Thyroid gland (tissue), 4 donors: ENCODE measurements around the gene LIMCH1. TPM values are rescaled to one million over a fixed set of nuclear protein-coding genes. Genes with fewer than 3 reads are reported as not detected.

Experiments used
- DNase-seq, 2 donors: peaks; one replicate each; pipeline ENCODE4 v3.0.0-alpha.2; 2019
- H3K27ac ChIP-seq, 3 donors: fragments of 200-600 bp; sonication (generic); 1 replicate in 2 of 3; 2 replicates in 1 of 3; pipeline ENCODE4 v1.5.1; 2016 to 2019; ENCODE audit warnings: mild to moderate bottlenecking in 1 of 3, moderate library complexity in 1 of 3
- H3K27me3 ChIP-seq: fragments of 200-600 bp; sonication (generic); one replicate; pipeline ENCODE4 v1.5.1; 2019
- H3K36me3 ChIP-seq, 2 donors: fragments of 200-600 bp; sonication (generic); one replicate each; pipeline ENCODE4 v1.5.1; 2016 to 2019
- H3K4me1 ChIP-seq, 2 donors: fragments of 200-600 bp; sonication (generic); one replicate each; pipeline ENCODE4 v1.5.1; 2017 to 2019
- H3K4me3 ChIP-seq, 3 donors: fragments of 200-600 bp; sonication (generic); replicated peaks in 1 of 3; 1 replicate in 2 of 3; 2 replicates in 1 of 3; pipeline ENCODE4 v1.5.1; 2016; ENCODE audit warnings: mild to moderate bottlenecking in 1 of 3
- H3K9me3 ChIP-seq: fragments of 200-600 bp; sonication (generic); one replicate; pipeline ENCODE4 v1.5.1; 2017
- POLR2A ChIP-seq, 2 donors: fragments of 450-650 bp; IDR thresholded peaks; one replicate each; pipeline ENCODE4 v1.6.1; 2017; ENCODE audit warnings: antibody characterized with exemption in 2 of 2, mild to moderate bottlenecking in 2 of 2, moderate library complexity in 1 of 2
- WGBS, 2 donors: methylation state at CpG; one replicate each; pipeline ENCODE4 v1.1.5; 2017; 5-methylcytosine and 5-hydroxymethylcytosine counted together
- intact Hi-C: fragments of 100-400 bp; cut with DNase I; formaldehyde crosslinking; loops from one replicate; pipeline ENCODE4 v1.15.1; 2023
- total RNA-seq, 4 donors: library from RNA; depleted of rRNA; stranded (reverse); fragments of >200 nt; gene quantifications; one replicate each; pipeline ENCODE4 v1.2.3, GENCODE V29; 2016
- TF ChIP-seq, protein P1 (sequence below), 6 experiments: fragments of 200-600 bp in 3 of 6; fragments of 450-650 bp in 3 of 6; sonication (generic) in 3 of 6; IDR thresholded peaks; one replicate each; pipeline ENCODE4 v1.5.1; 2016 to 2019; ENCODE audit warnings: antibody characterized with exemption in 6 of 6, mild to moderate bottlenecking in 2 of 6, inconsistent platforms in 1 of 6, moderate library complexity in 1 of 6

The LIMCH1 gene
- total RNA-seq, 4 donors from 2014 or later = 136 to 267 (median 156) TPM

DNA sequence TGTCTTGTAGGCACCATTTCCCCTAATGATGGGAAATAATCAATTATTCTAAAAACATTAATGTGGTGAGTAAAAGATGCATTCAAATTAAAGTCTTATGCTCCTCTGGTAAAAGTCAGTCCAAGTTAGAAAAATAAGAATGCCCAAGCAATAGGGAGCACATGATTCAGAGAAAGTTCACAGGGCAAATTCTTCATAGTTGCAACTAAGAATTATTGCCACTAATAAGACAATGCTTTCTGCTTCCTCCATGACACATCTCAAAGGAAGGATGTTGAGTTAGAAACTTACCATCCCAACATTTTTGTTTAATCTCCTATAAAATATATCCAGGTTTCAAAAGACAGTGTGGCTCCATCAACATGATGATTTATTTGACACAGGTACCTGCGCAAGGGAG lies 184.2 kb downstream of the LIMCH1 start:
- Histone ChIP-seq H3K27ac (no peak overlapping the region), H3K4me1 (no peaks in the 10 kb centered on the region), H3K27me3 (no peaks in the 10 kb centered on the region), H3K9me3 (no peaks in the 10 kb centered on the region), H3K4me3 (no peak overlapping the region), H3K36me3 (no peaks in the 10 kb centered on the region)
- no peak for DNase-seq
- 90 to 100% methylated on average over 1 of the region's 1 CpG for WGBS, 2 donors
- intact Hi-C loops = no loop called here
- TF ChIP-seq, protein P1, sequence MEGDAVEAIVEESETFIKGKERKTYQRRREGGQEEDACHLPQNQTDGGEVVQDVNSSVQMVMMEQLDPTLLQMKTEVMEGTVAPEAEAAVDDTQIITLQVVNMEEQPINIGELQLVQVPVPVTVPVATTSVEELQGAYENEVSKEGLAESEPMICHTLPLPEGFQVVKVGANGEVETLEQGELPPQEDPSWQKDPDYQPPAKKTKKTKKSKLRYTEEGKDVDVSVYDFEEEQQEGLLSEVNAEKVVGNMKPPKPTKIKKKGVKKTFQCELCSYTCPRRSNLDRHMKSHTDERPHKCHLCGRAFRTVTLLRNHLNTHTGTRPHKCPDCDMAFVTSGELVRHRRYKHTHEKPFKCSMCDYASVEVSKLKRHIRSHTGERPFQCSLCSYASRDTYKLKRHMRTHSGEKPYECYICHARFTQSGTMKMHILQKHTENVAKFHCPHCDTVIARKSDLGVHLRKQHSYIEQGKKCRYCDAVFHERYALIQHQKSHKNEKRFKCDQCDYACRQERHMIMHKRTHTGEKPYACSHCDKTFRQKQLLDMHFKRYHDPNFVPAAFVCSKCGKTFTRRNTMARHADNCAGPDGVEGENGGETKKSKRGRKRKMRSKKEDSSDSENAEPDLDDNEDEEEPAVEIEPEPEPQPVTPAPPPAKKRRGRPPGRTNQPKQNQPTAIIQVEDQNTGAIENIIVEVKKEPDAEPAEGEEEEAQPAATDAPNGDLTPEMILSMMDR (IDR thresholded peaks at IDR 0.05) = no peak
- no peak for TF ChIP-seq POLR2A (IDR thresholded peaks at IDR 0.05)

DNA sequence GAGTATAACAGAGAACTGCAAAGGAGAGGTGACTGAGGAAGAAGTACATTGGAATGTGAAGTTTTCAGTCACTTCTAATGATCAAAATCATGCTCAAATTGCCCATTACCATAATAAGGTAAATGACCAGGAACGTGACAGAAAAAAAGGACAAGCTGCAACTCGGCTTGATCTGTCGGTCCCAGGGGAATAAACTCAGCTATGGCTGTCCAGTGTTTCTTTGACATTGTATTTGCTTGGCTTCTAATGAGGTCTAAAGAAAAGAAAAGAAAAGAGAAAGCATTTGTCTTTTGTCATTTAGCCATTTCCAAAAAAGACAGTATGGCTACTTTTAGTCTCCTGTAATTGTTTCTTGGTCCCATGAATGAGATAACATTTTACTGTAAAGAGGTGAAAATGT lies 185.3 kb downstream of the LIMCH1 start:
- no peak for DNase-seq
- Histone ChIP-seq H3K4me3 (no peak overlapping the region), H3K4me1 (no peaks in the 10 kb centered on the region), H3K9me3 (no peaks in the 10 kb centered on the region), H3K27me3 (no peaks in the 10 kb centered on the region), H3K27ac (no peak overlapping the region), H3K36me3 (no peaks in the 10 kb centered on the region)
- intact Hi-C loops = no loop called here
- WGBS, 2 donors = 76% methylated on average over 3 of the region's 3 CpGs
- no peak for TF ChIP-seq POLR2A (IDR thresholded peaks at IDR 0.05)
- TF ChIP-seq, protein P1 (IDR thresholded peaks at IDR 0.05) = no peak

DNA sequence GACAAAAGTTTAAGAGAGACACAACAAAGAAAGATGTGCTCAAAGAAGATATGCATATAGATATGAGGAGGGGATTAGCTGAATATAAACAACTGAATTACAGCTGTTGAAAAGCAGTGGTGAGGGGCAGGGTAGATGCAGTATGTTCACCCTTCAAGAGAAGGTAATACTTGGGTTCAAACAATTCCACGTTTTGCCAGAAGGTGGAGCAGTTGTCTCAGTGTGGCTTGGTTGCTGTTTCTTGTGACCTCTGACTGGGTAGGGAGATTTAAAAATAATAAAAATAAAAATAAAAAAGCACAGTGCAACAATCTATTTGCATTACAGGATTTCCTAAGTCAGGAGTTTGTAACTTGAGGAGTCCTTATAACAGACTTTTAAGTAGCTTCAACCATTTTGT lies 187.3 kb downstream of the LIMCH1 start:
- intact Hi-C loops = no loop called here
- Histone ChIP-seq H3K27me3 (no peaks in the 10 kb centered on the region), H3K27ac (no peak overlapping the region), H3K4me3 (no peak overlapping the region), H3K4me1 (no peaks in the 10 kb centered on the region), H3K36me3 (no peaks in the 10 kb centered on the region), H3K9me3 (no peaks in the 10 kb centered on the region)
- 2 to 3% methylated on average over 1 of the region's 1 CpG for WGBS, 2 donors
- TF ChIP-seq, protein P1 (IDR thresholded peaks at IDR 0.05) = no peak
- no peak for TF ChIP-seq POLR2A (IDR thresholded peaks at IDR 0.05)
- DNase-seq = no peak

DNA sequence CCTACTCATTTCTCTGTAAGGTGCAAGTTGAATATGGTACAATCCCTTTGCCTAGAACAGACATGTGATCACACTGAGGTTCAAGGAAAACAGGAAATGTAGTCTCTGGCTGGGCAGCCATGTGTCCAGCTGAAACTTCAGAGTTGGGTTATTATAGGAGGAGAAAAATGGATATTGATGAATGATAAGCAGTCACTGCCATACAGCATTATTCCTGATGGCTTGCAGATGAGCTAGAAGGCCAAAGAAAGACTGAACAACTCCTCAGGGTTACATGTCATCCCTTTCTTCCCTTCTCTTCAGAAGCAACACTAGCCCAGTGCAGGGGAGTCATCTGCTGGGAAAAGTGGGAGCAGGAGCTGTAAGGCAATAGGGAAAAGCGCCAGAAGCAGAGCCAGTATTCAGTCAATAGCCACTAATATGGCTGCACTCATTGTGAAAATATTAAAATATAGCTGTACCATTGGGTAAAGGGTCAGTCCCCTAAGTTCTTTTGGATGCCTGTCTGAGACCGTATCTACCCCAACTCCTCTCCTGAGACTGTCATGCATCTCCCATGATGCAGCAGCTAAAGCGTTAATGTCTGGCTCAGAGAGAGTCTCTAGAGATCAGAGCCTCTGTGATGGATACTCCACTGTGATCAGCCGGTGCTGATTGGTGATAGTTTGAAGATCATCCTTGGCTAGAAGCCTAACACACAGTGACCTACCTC lies 190.1 kb downstream of the LIMCH1 start:
- TF ChIP-seq, protein P1 (IDR thresholded peaks at IDR 0.05) = no peak
- no peak for TF ChIP-seq POLR2A (IDR thresholded peaks at IDR 0.05)
- intact Hi-C loops = no loop called here
- Histone ChIP-seq H3K4me3 (no peak overlapping the region), H3K27me3 (no peaks in the 10 kb centered on the region), H3K36me3 (no peaks in the 10 kb centered on the region), H3K27ac (no peak overlapping the region), H3K4me1 (no peaks in the 10 kb centered on the region), H3K9me3 (no peaks in the 10 kb centered on the region)
- WGBS, 2 donors = 66 to 73% methylated on average over 4 of the region's 4 CpGs
- DNase-seq = no peak

DNA sequence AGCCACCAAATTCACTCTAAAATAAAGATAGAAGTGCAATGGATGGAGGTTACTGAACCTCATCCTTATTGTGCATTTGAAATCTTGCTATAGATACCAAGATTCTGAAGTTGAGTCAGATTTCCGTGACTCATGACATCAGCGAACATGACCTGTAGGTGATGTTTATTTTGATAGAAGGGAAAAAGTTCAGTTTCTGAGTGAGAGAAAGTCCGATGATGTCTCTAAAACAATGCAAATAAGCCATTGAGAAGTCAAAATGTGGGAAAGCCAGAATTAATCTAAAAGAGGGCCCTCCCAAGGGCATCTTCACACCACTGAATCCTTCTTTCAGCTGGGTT lies 190.6 kb downstream of the LIMCH1 start:
- DNase-seq = no peak
- Histone ChIP-seq H3K9me3 (no peaks in the 10 kb centered on the region), H3K36me3 (no peaks in the 10 kb centered on the region), H3K4me1 (no peaks in the 10 kb centered on the region), H3K27me3 (no peaks in the 10 kb centered on the region), H3K4me3 (no peak overlapping the region), H3K27ac (no peak overlapping the region)
- TF ChIP-seq, protein P1 (IDR thresholded peaks at IDR 0.05) = no peak
- TF ChIP-seq POLR2A (IDR thresholded peaks at IDR 0.05) = no peak
- intact Hi-C loops = no loop called here
- 74 to 82% methylated on average over 3 of the region's 3 CpGs for WGBS, 2 donors
